HG02981 (cell line): ENCODE data around the gene PLCD3.

Experiments
- ATAC-seq: cut with Tn5 transposase; IDR thresholded peaks from one replicate; pipeline ENCODE4 v1.9.1; 2021; ENCODE audit warnings: mild to moderate bottlenecking, moderate library complexity; ENCODE audit not compliant: unreplicated experiment

PLCD3 gene

GRCh38 chr17:45104497-45104896 is 27.8 kb downstream of the PLCD3 start:
- ATAC-seq: no peak

- no peak for ATAC-seq
These were observed 28.3 kb downstream of the PLCD3 start for GRCh38 chr17:45104029-45104428.

GRCh38 chr17:45103269-45103795 is 29.0 kb downstream of the PLCD3 start:
- ATAC-seq: no peak

GRCh38 chr17:45102856-45103255 is 29.5 kb downstream of the PLCD3 start:
- ATAC-seq: no peak

DNA sequence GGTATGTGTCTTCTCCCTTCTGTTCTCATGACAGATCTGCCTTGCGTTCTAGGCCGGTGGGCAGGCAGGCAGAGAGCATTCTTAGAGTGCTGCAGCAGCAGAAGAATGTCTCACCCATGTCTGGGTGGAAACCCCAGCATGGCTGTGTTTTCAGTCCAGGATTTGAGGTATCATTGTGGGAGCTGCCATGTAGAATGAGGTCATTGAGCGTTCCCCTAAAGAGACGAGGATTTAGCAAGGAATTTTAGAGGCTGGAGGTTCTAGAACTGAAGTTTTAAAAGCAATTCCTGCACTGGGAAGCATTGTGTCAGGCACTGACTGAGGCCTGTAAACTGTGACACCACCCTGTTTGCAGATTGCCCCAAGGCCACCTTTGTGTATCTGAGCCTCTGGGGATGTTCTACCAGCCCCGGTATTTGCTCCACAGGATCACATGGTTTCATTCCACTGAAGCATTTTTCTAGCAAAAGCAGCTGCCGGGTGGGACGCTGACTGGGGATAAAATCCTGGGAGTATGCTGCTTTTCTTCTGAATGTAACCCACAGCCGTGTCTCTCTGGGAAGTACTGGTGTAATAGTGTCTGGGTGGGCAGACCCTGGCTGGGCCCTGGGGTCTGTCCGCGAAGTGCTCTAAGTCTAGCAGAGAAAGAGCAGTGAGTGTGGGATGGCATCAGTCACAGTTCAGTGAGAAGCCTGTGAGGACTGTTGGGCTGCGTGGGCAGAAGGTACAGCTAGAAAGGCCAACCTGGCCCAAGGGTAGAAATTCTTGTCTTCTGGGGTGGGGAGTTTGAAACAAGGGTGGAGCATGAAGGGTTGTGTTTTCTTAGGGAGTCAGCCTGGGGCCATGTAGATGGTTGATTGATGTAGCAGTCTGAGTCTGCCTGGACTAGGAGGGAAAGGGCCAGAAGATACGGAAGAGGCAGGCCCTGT is 30.2 kb downstream of the PLCD3 start:
- no peak for ATAC-seq

GRCh38 chr17:45101546-45101882 is 30.8 kb downstream of the PLCD3 start:
- no peak for ATAC-seq

GRCh38 chr17:45098869-45099616 is 33.3 kb downstream of the PLCD3 start:
- ATAC-seq: no peak

- no peak for ATAC-seq
These were observed 34.0 kb downstream of the PLCD3 start for GRCh38 chr17:45098081-45098868.

DNA sequence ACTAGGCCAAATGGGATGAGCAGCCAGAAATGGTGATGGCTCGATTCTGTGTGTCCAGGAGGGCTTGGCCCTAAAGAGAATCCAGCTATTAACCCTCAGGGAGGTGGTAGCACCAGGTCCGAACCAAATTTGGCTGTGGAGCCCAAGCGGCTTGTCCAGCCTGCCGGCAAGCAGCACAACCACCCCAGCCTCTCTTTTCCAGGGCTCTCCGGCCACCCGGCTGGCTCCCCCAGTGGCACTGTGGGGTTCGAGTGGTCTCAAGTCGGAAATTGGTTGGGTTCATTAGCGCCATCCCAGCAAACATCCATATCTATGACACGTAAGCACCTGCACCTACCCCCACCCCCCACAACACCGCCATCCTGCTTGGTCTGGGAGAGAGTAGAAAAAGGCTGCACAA is 35.4 kb downstream of the PLCD3 start:
- ATAC-seq: no peak

GRCh38 chr17:45096141-45096540 is 36.2 kb downstream of the PLCD3 start:
- no peak for ATAC-seq

DNA sequence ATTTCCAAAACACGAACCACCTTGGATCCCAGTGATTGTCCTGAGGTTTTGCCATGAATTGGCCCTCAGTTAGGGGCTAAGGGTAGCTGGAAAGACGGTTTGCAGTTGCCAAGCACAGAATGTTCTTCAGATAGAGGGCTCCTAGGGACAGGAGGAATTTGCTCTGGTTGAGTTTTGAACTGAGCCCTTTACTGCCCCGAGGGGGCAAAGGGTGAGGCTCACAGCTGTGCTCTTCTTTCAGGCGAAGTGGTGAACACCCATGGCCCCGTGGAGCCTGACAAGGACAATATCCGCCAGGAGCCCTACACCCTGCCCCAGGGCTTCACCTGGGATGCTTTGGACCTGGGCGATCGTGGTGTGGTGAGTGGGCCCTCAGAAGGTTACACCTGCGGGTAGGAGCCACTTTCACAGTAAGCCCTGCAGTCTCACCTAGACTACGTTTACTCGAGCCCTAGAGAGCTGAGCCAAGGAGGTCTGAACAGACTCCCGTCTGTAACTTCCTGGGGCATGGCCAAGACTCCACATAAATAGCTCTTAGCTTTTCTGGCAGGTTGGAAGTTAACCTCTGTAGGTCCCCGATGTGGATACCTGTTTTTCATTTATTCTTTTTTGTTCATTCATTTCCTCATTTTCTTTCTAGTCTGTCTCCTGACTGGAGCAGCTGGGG is 38.7 kb downstream of the PLCD3 start:
- no peak for ATAC-seq

- ATAC-seq: no peak
These were observed 39.3 kb downstream of the PLCD3 start for GRCh38 chr17:45092911-45093430.

GRCh38 chr17:45091778-45092425 is 40.4 kb downstream of the PLCD3 start:
- no peak for ATAC-seq

DNA sequence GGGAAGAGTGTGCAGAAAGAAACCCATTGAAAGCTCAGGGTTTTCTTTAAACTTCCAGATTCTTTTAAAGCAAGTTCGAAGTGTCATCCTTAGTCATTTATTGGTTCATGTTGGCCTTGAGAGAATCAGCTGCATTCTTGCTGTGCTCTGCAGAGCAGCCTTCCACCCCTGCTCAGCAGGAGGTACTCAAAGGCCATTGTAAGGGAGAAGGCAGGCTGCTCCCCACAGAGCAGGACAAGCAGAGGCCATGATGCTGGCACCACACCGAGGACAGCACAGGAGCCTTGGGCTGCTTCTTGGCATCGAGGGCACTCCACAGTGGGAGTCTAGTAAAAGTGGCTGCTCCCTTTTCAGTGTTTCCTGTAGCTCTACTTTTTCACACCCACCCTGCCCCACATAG is 41.6 kb downstream of the PLCD3 start:
- ATAC-seq: no peak

DNA sequence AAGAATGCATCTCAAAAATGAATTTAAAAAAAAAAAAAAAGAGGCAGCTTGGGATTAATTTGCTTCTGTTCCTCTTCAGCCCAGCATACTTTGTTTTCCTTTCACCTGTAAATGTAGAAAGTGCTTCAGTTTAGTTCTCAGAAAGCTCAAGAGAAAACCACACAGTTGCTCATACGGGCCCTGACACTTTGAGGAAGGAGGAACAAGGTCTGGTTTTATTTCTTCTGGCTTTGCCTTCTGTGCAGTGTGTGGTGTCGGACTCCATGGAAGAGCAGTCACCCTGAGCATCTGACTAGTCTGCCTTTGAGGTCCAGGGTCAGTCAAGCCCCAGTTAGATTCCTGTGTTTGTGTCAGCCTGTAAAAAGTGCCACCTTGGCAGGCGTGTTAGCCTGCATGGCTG is 43.6 kb downstream of the PLCD3 start:
- no peak for ATAC-seq

DNA sequence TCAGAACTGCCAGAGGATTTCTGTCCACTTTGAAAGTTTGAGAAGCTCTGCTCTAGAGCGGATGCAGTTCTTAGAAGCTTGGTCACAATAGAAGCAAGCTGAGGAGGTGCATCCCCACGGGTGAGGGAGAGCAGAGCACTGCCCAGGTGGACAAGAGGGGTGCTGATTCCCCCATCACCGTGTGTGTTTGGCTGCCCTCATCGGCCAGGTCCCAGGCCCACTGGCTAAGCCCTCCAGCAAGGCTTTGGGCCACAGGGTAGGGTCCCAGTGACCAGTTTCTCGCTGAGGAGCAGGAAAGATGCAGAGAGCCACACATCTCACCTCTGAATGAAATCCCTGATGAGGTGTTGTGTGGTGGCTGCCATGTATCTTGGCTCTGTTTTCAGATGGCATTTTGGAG is 44.3 kb downstream of the PLCD3 start:
- no peak for ATAC-seq

DNA sequence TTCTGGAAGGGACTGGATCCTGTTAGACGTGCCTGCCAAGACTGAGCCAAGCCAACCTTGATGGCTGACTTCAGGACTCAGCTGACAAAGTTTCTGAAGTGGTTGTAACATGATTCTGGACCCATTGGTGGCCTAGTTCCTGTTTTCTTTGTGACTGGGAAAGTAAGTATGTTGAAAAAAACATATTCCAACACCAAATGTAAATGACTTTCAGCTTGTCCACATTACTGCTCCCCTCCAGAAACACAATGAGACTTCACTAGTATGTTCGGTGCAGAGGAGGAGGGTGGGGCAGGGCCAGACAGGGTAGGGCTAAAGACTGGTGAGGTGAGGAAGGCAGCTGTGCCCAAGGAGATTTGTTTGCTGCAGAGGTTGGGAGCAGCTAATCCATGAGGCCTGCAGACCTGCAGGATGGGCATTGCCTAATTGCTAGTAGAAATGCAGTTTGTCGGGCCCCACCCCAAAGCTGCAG is 44.8 kb downstream of the PLCD3 start:
- no peak for ATAC-seq

DNA sequence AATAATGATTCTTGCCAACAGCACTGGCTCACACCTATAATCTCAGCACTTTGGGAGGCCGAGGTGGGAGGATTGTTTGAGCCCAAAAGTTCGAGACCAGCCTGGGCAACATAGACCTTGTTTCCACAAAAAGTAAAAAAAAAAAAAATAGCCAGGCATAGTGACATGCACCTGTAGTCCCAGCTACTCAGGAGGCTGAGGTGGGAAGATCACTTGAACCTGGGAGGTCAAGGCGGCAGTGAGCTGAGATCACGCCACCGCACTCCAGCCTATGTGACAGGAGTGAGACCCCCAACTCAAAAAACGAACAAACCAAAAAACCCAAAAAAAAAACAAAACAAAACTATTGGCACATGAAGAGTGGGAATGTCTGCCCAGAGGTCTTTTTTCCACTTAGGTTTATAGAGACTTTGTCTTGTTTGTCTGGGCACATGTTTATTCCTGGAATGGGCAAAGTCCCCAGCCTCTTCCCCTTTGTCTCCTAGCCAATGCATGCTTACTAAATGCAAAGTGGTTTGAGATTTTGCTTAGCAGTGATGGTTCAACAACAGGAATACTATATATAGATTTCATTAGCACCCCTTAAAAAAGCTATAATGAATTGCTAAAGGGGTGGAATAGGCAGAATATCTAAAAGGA is 45.3 kb downstream of the PLCD3 start:
- no peak for ATAC-seq

DNA sequence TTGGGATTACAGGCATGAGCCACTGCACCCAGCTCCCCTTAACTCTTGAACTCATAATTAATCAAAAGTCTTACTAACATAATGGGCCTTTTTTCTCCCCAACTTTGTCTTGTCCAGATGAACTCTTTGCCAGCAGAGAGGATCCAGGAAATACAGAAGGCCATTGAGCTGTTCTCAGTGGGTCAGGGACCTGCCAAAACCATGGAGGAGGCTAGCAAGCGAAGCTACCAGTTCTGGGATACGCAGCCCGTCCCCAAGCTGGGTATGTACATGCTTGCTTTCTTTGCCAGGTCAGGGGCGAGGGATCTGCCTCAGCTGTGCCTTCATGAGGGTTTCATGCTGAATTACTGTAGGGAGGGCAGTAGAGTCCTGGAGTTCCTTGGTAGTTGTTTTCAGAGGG is 45.9 kb downstream of the PLCD3 start:
- no peak for ATAC-seq
